GM12874 (cell line): ENCODE results near the gene KCNH8.

Experiments
- CTCF ChIP-seq: IDR thresholded peaks from 2 replicates; pipeline ENCODE4 v1.5.1; 2011; ENCODE audit warnings: low read depth, mild to moderate bottlenecking, control low read depth, low read length, moderate library complexity; ENCODE audit not compliant: insufficient read depth

Gene KCNH8

GRCh38 chr3:19284974-19285373, 136.7 kb downstream of the KCNH8 start:
- TF ChIP-seq CTCF = no peak

DNA sequence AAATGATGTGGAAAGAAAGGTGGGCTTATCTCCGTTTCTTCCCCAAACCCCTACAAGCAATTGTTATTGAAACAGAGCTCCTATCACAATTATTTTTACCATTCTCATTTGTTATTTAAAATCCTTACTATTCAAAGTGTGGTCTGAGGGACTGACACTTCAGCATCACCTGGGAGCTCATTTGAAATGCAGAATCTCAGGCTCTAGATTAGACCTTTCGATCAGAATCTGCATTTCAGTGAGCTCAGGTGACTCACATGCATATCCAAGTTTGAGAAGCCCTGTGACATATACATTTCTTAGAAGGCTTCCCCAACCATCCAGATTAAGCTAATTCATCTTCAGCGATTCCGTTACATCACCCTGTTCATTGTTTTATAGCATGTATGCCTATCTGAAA, 145.0 kb downstream of the KCNH8 start:
- no peak for TF ChIP-seq CTCF

DNA sequence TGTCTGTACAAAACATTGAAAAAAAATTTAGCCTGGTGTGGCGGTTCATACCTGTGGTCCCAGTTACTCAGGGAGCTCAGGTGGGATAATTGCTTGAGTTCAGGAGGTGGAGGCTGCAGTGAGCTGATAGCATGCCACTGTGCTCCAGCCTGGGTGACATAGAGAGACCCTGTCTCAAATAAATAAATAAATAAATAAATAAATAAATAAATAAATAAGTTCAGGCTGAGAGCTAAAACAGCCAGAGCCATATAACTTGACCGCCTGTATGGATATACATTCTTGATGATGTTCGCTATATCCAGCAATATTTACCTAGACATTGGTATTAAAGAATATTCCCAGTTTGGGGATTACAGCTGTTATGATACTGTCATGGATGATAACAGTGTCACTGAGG, 146.9 kb downstream of the KCNH8 start:
- no peak for TF ChIP-seq CTCF

DNA sequence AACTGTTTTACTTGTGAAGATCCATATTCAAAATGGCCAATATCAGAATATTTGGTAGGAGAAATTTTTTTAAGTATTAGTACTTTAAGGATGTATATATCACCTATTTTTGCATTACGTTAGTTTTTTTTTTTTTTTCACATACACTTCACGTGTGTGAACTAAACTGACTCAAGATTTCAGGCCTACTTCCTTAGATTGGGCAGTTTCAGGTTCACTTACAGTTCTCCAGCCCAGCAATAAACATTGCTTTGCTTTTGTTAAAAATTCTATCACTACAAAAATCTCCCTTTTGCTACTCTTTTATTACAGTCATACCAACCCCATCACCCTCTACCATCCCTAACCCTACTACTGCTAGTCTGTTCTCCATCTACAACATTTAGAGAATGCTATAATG, 183.6 kb downstream of the KCNH8 start:
- TF ChIP-seq CTCF = no peak

GRCh38 chr3:19334120-19334519, 185.8 kb downstream of the KCNH8 start:
- TF ChIP-seq CTCF = no peak

- no peak for TF ChIP-seq CTCF
These were observed 190.5 kb downstream of the KCNH8 start for GRCh38 chr3:19338769-19339168.

DNA sequence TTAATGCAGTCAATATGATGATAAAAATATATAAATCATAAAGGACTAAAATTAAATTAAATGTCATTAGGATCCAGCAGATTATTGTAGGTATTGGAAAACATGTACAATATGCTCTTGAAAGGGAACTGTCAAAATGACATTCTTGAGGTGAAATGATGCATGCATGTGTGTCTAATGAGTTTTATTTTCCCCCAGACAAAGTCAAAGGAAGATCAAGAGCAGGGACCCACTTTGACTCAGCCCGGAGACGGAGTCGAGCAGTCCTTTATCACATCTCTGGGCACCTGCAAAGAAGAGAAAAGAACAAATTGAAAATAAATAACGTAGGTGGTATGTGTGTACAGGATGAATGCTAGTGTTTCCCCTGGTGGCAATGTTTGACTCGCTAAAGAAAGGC, 194.1 kb downstream of the KCNH8 start:
- no peak for TF ChIP-seq CTCF

DNA sequence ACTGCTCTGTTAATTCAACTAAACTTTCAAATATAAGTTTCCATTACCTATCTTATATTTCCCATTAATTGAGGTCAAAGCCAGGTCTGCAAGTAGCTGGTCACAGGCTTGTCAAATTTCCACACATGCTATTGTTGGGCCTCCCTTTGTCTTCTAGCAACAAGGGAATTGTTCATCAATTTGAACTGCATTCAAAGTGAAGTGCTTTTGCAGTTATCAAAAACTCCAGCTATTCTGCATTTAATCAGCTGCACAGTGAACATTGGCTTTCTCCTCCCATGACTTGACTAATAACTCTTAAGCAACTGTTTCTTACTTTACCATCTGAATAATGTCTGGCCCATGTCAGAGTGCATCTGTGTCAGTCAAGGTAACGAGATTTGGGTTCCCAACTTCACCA, 198.4 kb downstream of the KCNH8 start:
- no peak for TF ChIP-seq CTCF
